ENCODE data around the gene GAPVD1.

The GAPVD1 gene

GRCh38 chr9:125329978-125330377 lies 68.4 kb downstream of the GAPVD1 start:
- Histone ChIP-seq H3K4me2 (no peak overlapping the region), H3K36me3 (ENCODE audit: insufficient read depth) (no peaks in the 10 kb centered on the region), H3K27ac (no peak overlapping the region), H3K27me3 (ENCODE audit: insufficient read depth, low read depth) (no peaks in the 10 kb centered on the region), H3K4me3 (IDR thresholded peaks at IDR 0.05; ENCODE audit: insufficient read depth, low read depth, low read length) (no peak overlapping the region), H2AFZ (ENCODE audit: low read depth) (no peak overlapping the region), H3K4me1 (ENCODE audit: low read depth, poor library complexity, severe bottlenecking) (peaks cover 29% of the 10 kb centered on the region), H4K20me1 (ENCODE audit: insufficient read depth) (no peaks in the 10 kb centered on the region), H3K9ac (no peak overlapping the region), H3K79me2 (ENCODE audit: insufficient read depth, low read depth) (no peaks in the 10 kb centered on the region)
- TF ChIP-seq CTCF (conservative IDR thresholded peaks at IDR 0.05; ENCODE audit: low read depth, low read length) = no peak

GRCh38 chr9:125330587-125330986 lies 69.0 kb downstream of the GAPVD1 start:
- Histone ChIP-seq H3K27ac (no peak overlapping the region), H4K20me1 (ENCODE audit: insufficient read depth) (no peaks in the 10 kb centered on the region), H3K4me3 (IDR thresholded peaks at IDR 0.05; ENCODE audit: insufficient read depth, low read depth, low read length) (no peak overlapping the region), H3K79me2 (ENCODE audit: insufficient read depth, low read depth) (no peaks in the 10 kb centered on the region), H2AFZ (ENCODE audit: low read depth) (no peak overlapping the region), H3K9ac (no peak overlapping the region), H3K4me1 (ENCODE audit: low read depth, poor library complexity, severe bottlenecking) (peaks cover 29% of the 10 kb centered on the region), H3K36me3 (ENCODE audit: insufficient read depth) (no peaks in the 10 kb centered on the region), H3K4me2 (no peak overlapping the region), H3K27me3 (ENCODE audit: insufficient read depth, low read depth) (no peaks in the 10 kb centered on the region)
- TF ChIP-seq CTCF (conservative IDR thresholded peaks at IDR 0.05; ENCODE audit: low read depth, low read length) = no peak

GRCh38 chr9:125332527-125332926 lies 70.9 kb downstream of the GAPVD1 start:
- no peak overlapping the region for H3K4me3 ChIP-seq (IDR thresholded peaks at IDR 0.05; ENCODE audit: insufficient read depth, low read depth, low read length)
- no peaks in the 10 kb centered on the region for H4K20me1 ChIP-seq (ENCODE audit: insufficient read depth)
- H3K36me3 ChIP-seq (ENCODE audit: insufficient read depth) = no peaks in the 10 kb centered on the region
- no peak overlapping the region for H2AFZ ChIP-seq (ENCODE audit: low read depth)
- no peaks in the 10 kb centered on the region for H3K79me2 ChIP-seq (ENCODE audit: insufficient read depth, low read depth)
- H3K4me2 ChIP-seq = peak overlapping the region; percentile 55
- no peaks in the 10 kb centered on the region for H3K27me3 ChIP-seq (ENCODE audit: insufficient read depth, low read depth)
- peaks cover 29% of the 10 kb centered on the region for H3K4me1 ChIP-seq (ENCODE audit: low read depth, poor library complexity, severe bottlenecking)
- no peak for TF ChIP-seq CTCF (conservative IDR thresholded peaks at IDR 0.05; ENCODE audit: low read depth, low read length)
- peak overlapping the region; percentile 35 for H3K27ac ChIP-seq
- no peak overlapping the region for H3K9ac ChIP-seq

- Histone ChIP-seq H2AFZ (ENCODE audit: low read depth) (no peak overlapping the region), H3K4me1 (ENCODE audit: low read depth, poor library complexity, severe bottlenecking) (peaks cover 15% of the 10 kb centered on the region), H3K79me2 (ENCODE audit: insufficient read depth, low read depth) (no peaks in the 10 kb centered on the region), H3K4me2 (no peak overlapping the region), H3K9ac (no peak overlapping the region), H3K4me3 (IDR thresholded peaks at IDR 0.05; ENCODE audit: insufficient read depth, low read depth, low read length) (no peak overlapping the region), H3K27ac (no peak overlapping the region), H4K20me1 (ENCODE audit: insufficient read depth) (no peaks in the 10 kb centered on the region), H3K36me3 (ENCODE audit: insufficient read depth) (no peaks in the 10 kb centered on the region), H3K27me3 (ENCODE audit: insufficient read depth, low read depth) (no peaks in the 10 kb centered on the region)
- TF ChIP-seq CTCF (conservative IDR thresholded peaks at IDR 0.05; ENCODE audit: low read depth, low read length) = no peak
Measured at GRCh38 chr9:125337236-125337635, 75.6 kb downstream of the GAPVD1 start.

All from KMS-11 (cell line).